ENCODE measurements around the gene BCL11B. TPM values are rescaled to one million over a fixed set of nuclear protein-coding genes. Genes with fewer than 3 reads are reported as not detected.
A peak's percentile ranks its signal among the peaks of the same experiment; 100 is the strongest.

Gene BCL11B
- total RNA-seq, 1 donor from 2014 or later, result 1.3 TPM

DNA sequence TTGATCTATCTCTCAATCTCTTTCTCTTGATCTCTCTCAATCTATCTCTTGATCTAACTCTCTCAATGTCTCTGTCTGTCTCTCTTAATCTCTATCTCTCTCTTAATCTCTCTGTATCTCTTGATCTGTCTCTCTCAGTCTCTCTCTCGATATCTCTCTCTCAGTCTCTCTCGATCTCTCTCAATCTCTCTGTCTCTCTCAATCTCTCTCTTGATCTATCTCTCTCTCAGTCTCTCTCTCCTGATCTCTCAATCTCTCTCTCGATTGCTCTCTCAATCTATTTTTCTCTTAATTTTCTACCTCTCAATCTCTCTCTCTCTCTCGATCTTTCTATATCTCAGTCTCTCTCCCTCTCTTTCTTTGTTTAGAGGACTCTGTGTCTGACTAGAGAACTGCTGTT is 126.7 kb downstream of the BCL11B start:
- no peaks in the 10 kb centered on the region for H3K4me1 ChIP-seq
- H3K4me3 Mint-ChIP-seq, result no peak overlapping the region
- H2AFZ ChIP-seq (replicated peaks), result no peak overlapping the region
- H3K79me2 ChIP-seq (ENCODE audit: low read depth), result no peaks in the 10 kb centered on the region
- no peaks in the 10 kb centered on the region for H3K36me3 Mint-ChIP-seq
- H3K36me3 ChIP-seq, result no peaks in the 10 kb centered on the region
- H3K4me1 Mint-ChIP-seq, result peaks cover 6% of the 10 kb centered on the region
- H3K4me3 ChIP-seq, result no peak overlapping the region
- no peak for TF ChIP-seq EZH2phosphoT487 (IDR thresholded peaks at IDR 0.05)
- TF ChIP-seq CTCF (IDR thresholded peaks at IDR 0.05), result no peak
- no peak for TF ChIP-seq EZH2 (IDR thresholded peaks at IDR 0.05)
- no peak for DNase-seq (ENCODE audit: low spot score)
- no peaks in the 10 kb centered on the region for H3K27me3 ChIP-seq
- H3K27me3 Mint-ChIP-seq (ENCODE audit: insufficient read depth, low read depth), result peaks cover 11% of the 10 kb centered on the region
- H4K20me1 ChIP-seq (ENCODE audit: low read depth), result no peaks in the 10 kb centered on the region
- no peaks in the 10 kb centered on the region for H3K9me3 ChIP-seq (ENCODE audit: low read depth)
- H3K27ac ChIP-seq, result no peak overlapping the region
- H3K4me2 ChIP-seq, result no peak overlapping the region
- no peaks in the 10 kb centered on the region for H3K9me3 Mint-ChIP-seq
- H3K9ac ChIP-seq, result no peak overlapping the region
- H3K27ac Mint-ChIP-seq, result no peak overlapping the region
- H3F3A ChIP-seq (ENCODE audit: low read depth), result no peaks in the 10 kb centered on the region

GRCh38 chr14:99143793-99144192 is 128.2 kb downstream of the BCL11B start:
- peaks cover 6% of the 10 kb centered on the region for H3K4me1 Mint-ChIP-seq
- peaks cover 10% of the 10 kb centered on the region for H3K27me3 Mint-ChIP-seq (ENCODE audit: insufficient read depth, low read depth)
- Histone ChIP-seq H2AFZ (replicated peaks) (peak overlapping the region; percentile 52), H3K9ac (no peak overlapping the region), H3K9me3 (ENCODE audit: low read depth) (no peaks in the 10 kb centered on the region), H3K4me1 (no peaks in the 10 kb centered on the region), H3K27me3 (no peaks in the 10 kb centered on the region), H3K4me2 (no peak overlapping the region), H3K79me2 (ENCODE audit: low read depth) (no peaks in the 10 kb centered on the region), H3K4me3 (no peak overlapping the region), H3K27ac (no peak overlapping the region), H4K20me1 (ENCODE audit: low read depth) (no peaks in the 10 kb centered on the region), H3K36me3 (no peaks in the 10 kb centered on the region), H3F3A (ENCODE audit: low read depth) (no peaks in the 10 kb centered on the region)
- no peaks in the 10 kb centered on the region for H3K36me3 Mint-ChIP-seq
- TF ChIP-seq CTCF (IDR thresholded peaks at IDR 0.05), result no peak
- no peak for TF ChIP-seq EZH2 (IDR thresholded peaks at IDR 0.05)
- TF ChIP-seq EZH2phosphoT487 (IDR thresholded peaks at IDR 0.05), result no peak
- no peak overlapping the region for H3K27ac Mint-ChIP-seq
- no peak for DNase-seq (ENCODE audit: low spot score)
- no peak overlapping the region for H3K4me3 Mint-ChIP-seq
- H3K9me3 Mint-ChIP-seq, result peaks cover 5% of the 10 kb centered on the region

- Mint-ChIP-seq H3K4me3 (no peak overlapping the region), H3K9me3 (peaks cover 5% of the 10 kb centered on the region), H3K27me3 (ENCODE audit: insufficient read depth, low read depth) (peaks cover 7% of the 10 kb centered on the region), H3K36me3 (no peaks in the 10 kb centered on the region), H3K27ac (no peak overlapping the region), H3K4me1 (peaks cover 6% of the 10 kb centered on the region)
- H3K4me2 ChIP-seq, result no peak overlapping the region
- H3K4me3 ChIP-seq, result no peak overlapping the region
- no peak for DNase-seq (ENCODE audit: low spot score)
- no peaks in the 10 kb centered on the region for H3F3A ChIP-seq (ENCODE audit: low read depth)
- no peaks in the 10 kb centered on the region for H3K4me1 ChIP-seq
- no peak overlapping the region for H3K9ac ChIP-seq
- H3K27me3 ChIP-seq, result no peaks in the 10 kb centered on the region
- no peaks in the 10 kb centered on the region for H3K79me2 ChIP-seq (ENCODE audit: low read depth)
- TF ChIP-seq CTCF (IDR thresholded peaks at IDR 0.05), result no peak
- TF ChIP-seq EZH2 (IDR thresholded peaks at IDR 0.05), result no peak
- H3K9me3 ChIP-seq (ENCODE audit: low read depth), result no peaks in the 10 kb centered on the region
- H2AFZ ChIP-seq (replicated peaks), result no peak overlapping the region
- no peak overlapping the region for H3K27ac ChIP-seq
- no peaks in the 10 kb centered on the region for H4K20me1 ChIP-seq (ENCODE audit: low read depth)
- H3K36me3 ChIP-seq, result no peaks in the 10 kb centered on the region
Observed at GRCh38 chr14:99143126-99143525, 128.9 kb downstream of the BCL11B start.

Data from neural progenitor cell (in vitro differentiated cells).